ENCODE measurements around the gene PRKCE. TPM values are rescaled to one million over a fixed set of nuclear protein-coding genes. Genes with fewer than 3 reads are reported as not detected.

Gene PRKCE
- total RNA-seq, 1 experiment from 2014 or later = 1.3 TPM

DNA sequence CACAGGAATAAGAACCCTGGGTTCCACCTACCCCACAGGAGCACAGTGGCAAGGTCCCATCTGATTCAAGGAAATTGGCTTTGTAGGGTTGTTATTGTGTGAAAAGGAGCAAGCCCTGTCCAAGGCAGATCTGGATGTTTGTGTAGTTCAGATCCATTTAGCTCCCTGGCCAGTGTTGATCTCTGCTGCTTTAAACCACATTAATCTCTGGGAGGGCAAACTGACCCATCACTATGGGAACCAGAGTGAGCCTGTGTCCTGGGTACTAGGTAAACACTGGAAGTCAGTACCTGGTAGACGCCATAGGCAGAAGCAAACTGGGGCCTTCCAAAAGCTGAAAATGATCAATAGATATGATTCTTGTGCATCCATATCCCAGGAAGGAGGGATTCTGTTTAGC lies 374.2 kb downstream of the PRKCE start:
- H3K27ac ChIP-seq (ENCODE audit: insufficient read length, low read depth, low read length) = no peak overlapping the region

More for the DNA sequence above, 374.2 kb downstream of the PRKCE start:
- no peak overlapping the region for H3K14ac ChIP-seq (ENCODE audit: insufficient read depth, low read length)
- no peak overlapping the region for H4K5ac ChIP-seq (ENCODE audit: insufficient read length, low read depth, low read length)
- H3K9me3 Mint-ChIP-seq = peaks cover 0 to 6% of the 10 kb centered on the region in 2 experiments; a peak in 1 of 5 replicates
- no peaks in the 10 kb centered on the region for H3K9me3 ChIP-seq (ENCODE audit: control insufficient read depth, low read depth, low read length)
- H3K4me1 ChIP-seq (ENCODE audit: insufficient read depth, low read length) = no peaks in the 10 kb centered on the region
- no peak overlapping the region for H2AK5ac ChIP-seq (ENCODE audit: insufficient read length, low read length)
- no peaks in the 10 kb centered on the region for H3K79me2 ChIP-seq (ENCODE audit: insufficient read depth, low read length)
- no peaks in the 10 kb centered on the region for H3K27me3 Mint-ChIP-seq (ENCODE audit: low read depth)
- no peak overlapping the region for H3K4me2 ChIP-seq (ENCODE audit: insufficient read depth, insufficient read length, low read length)
- peaks cover 0 to 2% (median 0%) of the 10 kb centered on the region in 3 experiments; a peak in 1 of 7 replicates for H3K36me3 Mint-ChIP-seq (ENCODE audit: insufficient read depth in 1 of 3, low read depth in 3 of 3)
- no peak overlapping the region for H3K27ac Mint-ChIP-seq
- no peaks in the 10 kb centered on the region for H4K20me1 ChIP-seq (ENCODE audit: control insufficient read depth, insufficient read depth, insufficient read length)
- TF ChIP-seq, protein P1, sequence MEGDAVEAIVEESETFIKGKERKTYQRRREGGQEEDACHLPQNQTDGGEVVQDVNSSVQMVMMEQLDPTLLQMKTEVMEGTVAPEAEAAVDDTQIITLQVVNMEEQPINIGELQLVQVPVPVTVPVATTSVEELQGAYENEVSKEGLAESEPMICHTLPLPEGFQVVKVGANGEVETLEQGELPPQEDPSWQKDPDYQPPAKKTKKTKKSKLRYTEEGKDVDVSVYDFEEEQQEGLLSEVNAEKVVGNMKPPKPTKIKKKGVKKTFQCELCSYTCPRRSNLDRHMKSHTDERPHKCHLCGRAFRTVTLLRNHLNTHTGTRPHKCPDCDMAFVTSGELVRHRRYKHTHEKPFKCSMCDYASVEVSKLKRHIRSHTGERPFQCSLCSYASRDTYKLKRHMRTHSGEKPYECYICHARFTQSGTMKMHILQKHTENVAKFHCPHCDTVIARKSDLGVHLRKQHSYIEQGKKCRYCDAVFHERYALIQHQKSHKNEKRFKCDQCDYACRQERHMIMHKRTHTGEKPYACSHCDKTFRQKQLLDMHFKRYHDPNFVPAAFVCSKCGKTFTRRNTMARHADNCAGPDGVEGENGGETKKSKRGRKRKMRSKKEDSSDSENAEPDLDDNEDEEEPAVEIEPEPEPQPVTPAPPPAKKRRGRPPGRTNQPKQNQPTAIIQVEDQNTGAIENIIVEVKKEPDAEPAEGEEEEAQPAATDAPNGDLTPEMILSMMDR (conservative IDR thresholded peaks at IDR 0.05) = no peak
- WGBS (ENCODE audit: extremely low coverage, insufficient read length, low lambda C conversion rate) = no CpG with 5 or more reads among the region's 1 CpG
- H2BK15ac ChIP-seq (ENCODE audit: low read depth, low read length) = no peak overlapping the region
- H3K9ac ChIP-seq (ENCODE audit: extremely low read depth, insufficient read length, low read length) = no peak overlapping the region
- H3K23me2 ChIP-seq (ENCODE audit: insufficient read length, low read depth, low read length, poor library complexity, severe bottlenecking) = no peaks in the 10 kb centered on the region
- no peak overlapping the region for H3K4ac ChIP-seq (ENCODE audit: low read depth, low read length)
- H3K79me1 ChIP-seq (ENCODE audit: insufficient read depth, low read depth, low read length, poor library complexity, severe bottlenecking) = no peaks in the 10 kb centered on the region
- no peak overlapping the region for H4K8ac ChIP-seq (replicated peaks; ENCODE audit: insufficient read length, low read depth, low read length)
- no peak overlapping the region for H4K91ac ChIP-seq (ENCODE audit: insufficient read length, low read depth, low read length)
- no peak overlapping the region for H3T11ph ChIP-seq (ENCODE audit: low read length)
- no peak overlapping the region for H2BK120ac ChIP-seq (ENCODE audit: low read depth, low read length, poor library complexity, severe bottlenecking)
- no peak overlapping the region for H2BK12ac ChIP-seq (ENCODE audit: insufficient read length, low read depth, low read length)
- H3K4me1 Mint-ChIP-seq = peaks cover 6 to 8% of the 10 kb centered on the region in 2 experiments; a peak in 2 of 4 replicates
- H3K4me3 Mint-ChIP-seq = no peak overlapping the region
- H3K18ac ChIP-seq (ENCODE audit: insufficient read length, low read depth, low read length) = no peak overlapping the region
- H3K56ac ChIP-seq (ENCODE audit: insufficient read length, low read depth, low read length) = no peak overlapping the region
- DNase-seq = no peak
- no peak overlapping the region for H2BK5ac ChIP-seq (ENCODE audit: insufficient read length, low read length)
- H2AFZ ChIP-seq (ENCODE audit: low read length) = no peak overlapping the region
- no peak overlapping the region for H3K23ac ChIP-seq (ENCODE audit: insufficient read length, low read depth, low read length)
- H3K27me3 ChIP-seq (ENCODE audit: insufficient read depth, low read length) = no peaks in the 10 kb centered on the region
- no peak overlapping the region for H2BK20ac ChIP-seq (ENCODE audit: low read depth, low read length, poor library complexity, severe bottlenecking)
